RCC 7860 (cell line): ENCODE results near the gene BNC2.
"Not testable (repeated sequence)": the region's sequence is repeated elsewhere in the genome, so short reads cannot be mapped to it uniquely, and the experiment has no call there.

Source experiments
- DNase-seq: peaks from one replicate; pipeline ENCODE4 v3.0.0-alpha.2; 2015; ENCODE audit warnings: low spot score
- FAIRE-seq: peaks from 2 replicates; lab custom pipeline; 2012; peaks lifted over from hg19 to GRCh38; lab: Jason Lieb, UNC

BNC2 gene

GRCh38 chr9:16870596-16871335 is at the start of gene BNC2:
TSS of gene BNC2 (minus strand) at chr9:16870670. CDS start at chr9:16870648, 22 bp downstream.
- FAIRE-seq (no peak), DNase-seq (no peak)

- no peak for DNase-seq
Observed at GRCh38 chr9:16918920-16919319, 48.5 kb upstream of the BNC2 start.

GRCh38 chr9:16915126-16915831 is 44.8 kb upstream of the BNC2 start:
- no peak for FAIRE-seq
- no peak for DNase-seq

More at GRCh38 chr9:16918920-16919319, 48.5 kb upstream of the BNC2 start:
- no peak for FAIRE-seq

- FAIRE-seq (no peak), DNase-seq (no peak)
Observed at GRCh38 chr9:16912197-16912596, 41.7 kb upstream of the BNC2 start.

DNA sequence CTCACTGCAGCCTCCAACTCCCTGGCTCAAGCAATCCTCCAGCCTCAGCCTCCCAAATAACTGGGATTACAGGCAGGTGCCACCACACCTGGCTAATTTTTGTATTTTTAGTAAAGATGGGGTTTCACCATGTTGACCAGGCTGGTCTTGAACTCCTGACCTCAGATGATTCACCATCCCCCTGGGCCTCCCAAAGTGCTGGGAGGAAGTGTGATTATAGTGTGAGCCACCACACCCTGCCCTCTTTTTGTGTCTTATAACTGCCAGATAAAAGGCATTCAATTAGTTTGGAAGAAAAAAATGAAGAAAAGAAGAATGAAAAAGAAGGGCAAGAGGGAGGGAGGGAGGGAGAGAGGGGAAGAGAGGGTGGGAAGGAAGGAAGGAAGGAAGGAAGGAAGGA is 37.7 kb upstream of the BNC2 start:
- DNase-seq, FAIRE-seq: not testable (repeated sequence)

GRCh38 chr9:16904655-16905054 is 34.2 kb upstream of the BNC2 start:
- FAIRE-seq (no peak), DNase-seq (no peak)

DNA sequence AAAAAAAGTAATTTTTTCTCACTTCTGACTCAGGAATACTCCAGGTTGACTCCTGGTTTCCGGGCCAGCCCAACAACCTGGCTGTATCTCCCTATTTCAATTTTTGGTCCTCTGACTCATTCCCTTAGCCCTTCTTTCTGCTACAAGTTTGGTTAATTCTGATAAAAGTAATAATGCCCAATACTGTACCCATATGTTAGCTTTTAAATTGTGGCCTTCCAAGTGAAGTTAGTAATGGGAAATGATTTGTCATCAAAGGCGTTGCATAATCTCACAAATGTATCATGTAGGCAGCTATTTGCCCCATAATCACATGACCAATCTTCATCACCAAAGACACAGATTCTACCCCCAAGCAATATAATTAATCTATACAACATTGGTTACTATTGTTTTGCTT is 31.1 kb upstream of the BNC2 start:
- DNase-seq (no peak), FAIRE-seq (no peak)

DNA sequence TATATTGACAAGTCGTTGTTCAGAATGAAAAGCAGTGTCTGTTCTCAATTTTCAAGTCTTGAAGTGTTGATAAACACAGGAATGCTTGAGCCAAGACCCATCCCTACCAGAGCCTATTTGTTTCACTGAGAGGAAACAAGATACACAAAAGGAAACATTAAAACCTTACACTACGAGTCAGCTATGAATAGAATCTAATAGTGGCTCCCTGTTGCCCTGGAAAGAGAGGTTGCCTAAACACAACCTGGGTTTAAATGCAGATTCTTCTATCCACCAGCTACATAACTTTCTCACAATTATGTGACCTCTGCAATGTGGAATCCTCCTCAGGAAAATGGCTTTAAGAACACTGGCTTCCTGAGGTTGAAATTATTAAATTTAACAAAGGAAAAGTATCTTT is 29.1 kb upstream of the BNC2 start:
- DNase-seq, result no peak
- no peak for FAIRE-seq

DNA sequence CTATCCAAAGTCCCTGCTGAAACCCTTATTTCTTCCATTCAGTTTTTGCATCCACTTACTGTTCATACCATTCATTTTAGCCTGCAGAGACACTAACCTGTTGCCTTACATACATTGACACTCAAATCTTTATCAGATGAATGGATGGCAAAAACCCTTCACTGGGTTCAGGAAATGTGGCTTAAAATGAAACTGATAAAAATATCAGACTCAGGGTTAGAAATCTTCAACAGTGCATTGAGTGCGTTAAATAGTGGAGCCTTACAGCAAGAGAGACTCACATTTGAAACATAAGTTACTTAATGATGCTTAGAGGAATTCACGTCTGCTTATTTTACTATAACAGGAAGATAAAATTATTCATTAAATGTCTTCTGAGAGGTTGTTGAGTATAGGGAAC is 28.0 kb upstream of the BNC2 start:
- DNase-seq, result no peak
- no peak for FAIRE-seq

GRCh38 chr9:16888594-16888993 is 18.1 kb upstream of the BNC2 start:
- DNase-seq (no peak), FAIRE-seq (peak; percentile 65)

GRCh38 chr9:16885931-16886330 is 15.5 kb upstream of the BNC2 start:
- FAIRE-seq (no peak), DNase-seq (no peak)

DNA sequence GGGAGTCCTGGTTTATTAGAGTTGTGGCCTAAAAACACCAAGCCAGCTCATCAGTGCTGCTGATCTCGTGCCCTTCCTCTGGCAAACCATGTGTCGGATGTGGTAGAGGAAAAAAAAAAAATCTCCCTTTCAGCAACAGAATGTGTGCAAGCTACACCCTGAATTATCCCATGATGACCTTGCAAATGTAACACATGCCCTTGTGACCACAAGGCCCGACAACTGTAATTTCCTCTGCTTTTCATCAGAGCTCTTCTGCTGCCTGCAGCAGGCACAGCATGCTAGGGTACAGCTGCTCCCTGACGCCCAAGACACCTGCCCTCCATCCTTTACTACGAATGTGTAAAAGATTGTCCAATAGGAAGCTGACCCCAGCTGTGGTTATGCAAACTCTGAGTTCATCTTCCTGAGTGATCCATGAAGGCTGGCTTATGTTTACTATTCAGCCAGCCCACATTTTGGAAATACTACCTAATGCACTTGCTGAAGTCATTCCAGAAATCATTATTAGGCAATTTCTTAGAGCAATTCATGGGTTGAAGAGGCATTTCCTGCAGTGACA is 14.6 kb upstream of the BNC2 start:
- DNase-seq (peak; percentile 43), FAIRE-seq (no peak)

DNA sequence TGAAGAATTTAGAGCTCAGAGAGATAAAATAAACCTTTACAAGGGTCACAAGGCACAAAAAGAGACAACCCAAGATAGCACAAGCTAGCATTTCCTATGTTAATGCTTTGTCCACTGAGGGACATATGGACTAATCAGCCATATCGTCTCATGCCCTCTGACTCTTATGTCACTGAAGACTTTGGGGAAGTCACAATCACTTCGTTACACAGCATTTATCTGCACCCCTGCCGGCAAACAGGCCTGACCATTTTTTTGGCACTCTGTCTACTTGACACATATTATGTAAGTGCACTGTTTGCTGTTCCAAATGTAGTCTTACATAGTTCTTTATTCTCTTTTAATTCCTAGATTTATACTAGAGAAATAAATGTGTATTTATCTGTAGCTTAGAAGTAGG is 13.9 kb upstream of the BNC2 start:
- no peak for DNase-seq
- no peak for FAIRE-seq

GRCh38 chr9:16883586-16883985 is 13.1 kb upstream of the BNC2 start:
- DNase-seq (no peak), FAIRE-seq (no peak)

- not testable (repeated sequence) for DNase-seq, FAIRE-seq
Observed at GRCh38 chr9:16882440-16882839, 12.0 kb upstream of the BNC2 start.

DNA sequence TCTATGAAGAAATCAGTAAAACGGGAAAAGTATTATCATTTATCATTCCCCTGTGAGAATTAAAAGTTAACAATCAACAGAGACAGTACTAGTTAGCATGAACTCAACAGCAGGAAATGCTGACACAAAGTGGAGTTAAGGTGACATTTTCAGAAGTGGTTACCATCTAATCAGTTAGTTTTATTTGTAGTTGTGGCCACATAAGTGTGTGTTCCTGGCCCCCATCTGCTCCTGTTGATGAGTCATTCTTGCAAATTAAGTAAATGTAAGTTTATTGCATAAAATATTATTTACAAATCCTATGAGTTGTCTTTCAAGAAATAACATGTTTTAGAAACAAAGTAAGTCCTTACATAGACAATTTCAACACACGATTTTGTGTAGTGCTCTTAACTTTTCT is 8.9 kb upstream of the BNC2 start:
- FAIRE-seq, result no peak
- no peak for DNase-seq

- FAIRE-seq (no peak), DNase-seq (no peak)
Observed at GRCh38 chr9:16877256-16877655, 6.8 kb upstream of the BNC2 start.

- no peak for DNase-seq
Observed at GRCh38 chr9:16873126-16873802, 2.8 kb upstream of the BNC2 start.

DNA sequence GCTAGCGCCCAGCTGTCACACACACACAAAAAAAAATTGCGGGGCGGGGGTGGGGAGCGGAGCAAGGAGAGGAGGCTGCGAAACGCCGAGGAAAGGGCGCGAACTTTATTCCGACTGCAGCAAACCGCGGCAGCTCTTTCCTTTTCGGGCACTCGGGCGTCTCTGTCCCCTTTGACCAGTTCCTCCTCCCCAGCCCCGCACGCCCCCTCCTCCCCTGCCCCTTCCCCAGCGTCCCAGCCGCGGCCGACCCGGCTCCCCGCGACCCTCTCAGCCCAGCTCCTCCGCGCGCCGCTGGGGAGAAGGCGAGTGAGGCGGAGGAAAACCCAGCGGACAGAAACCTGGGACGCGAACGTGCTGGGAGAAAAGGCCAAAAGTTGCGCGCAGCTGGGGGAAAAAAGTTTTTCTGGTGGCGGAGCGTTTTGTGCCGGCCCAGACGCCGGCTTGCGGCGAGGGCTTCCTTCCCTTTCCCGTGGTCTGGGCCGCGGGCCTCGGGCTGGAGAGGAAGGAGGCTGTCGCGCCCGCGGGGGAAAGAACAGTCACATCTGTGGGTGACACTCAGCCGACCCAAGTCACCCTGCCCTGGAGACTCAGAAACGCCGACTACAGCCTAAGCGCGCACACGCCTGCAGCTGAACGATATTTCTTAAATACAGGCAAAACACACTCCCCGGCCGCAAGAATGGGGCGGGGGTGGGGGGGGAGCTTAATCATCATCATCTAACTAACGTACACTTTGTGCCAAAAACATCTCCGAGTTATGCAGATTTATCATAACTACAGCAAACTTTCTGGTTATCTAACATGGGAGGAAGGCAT is 1.1 kb upstream of the BNC2 start:
- FAIRE-seq (no peak), DNase-seq (peak; percentile 25)

More at GRCh38 chr9:16873126-16873802, 2.8 kb upstream of the BNC2 start:
- no peak for FAIRE-seq

- FAIRE-seq (no peak), DNase-seq (no peak)
Observed at GRCh38 chr9:16869882-16870595, 431 bp downstream of the BNC2 start.
